NCI-H82 treated with DMSO at 0.1 percent for 48 hours (cell line): Measurements from ENCODE around the gene HIVEP1.

Experiments
- DNase-seq: peaks from one replicate; lab custom pipeline; 2025; ENCODE audit not compliant: unreplicated experiment; lab: John Stamatoyannopoulos, UW

HIVEP1 gene

GRCh38 chr6:12012038-12012557 lies at the start of gene HIVEP1:
TSS of gene HIVEP1 (plus strand) at chr6:12012312. CDS start at chr6:12015629, 3,317 bp downstream.
- DNase-seq: no peak

- no peak for DNase-seq
Measured at GRCh38 chr6:11963756-11964500, 48.2 kb upstream of the HIVEP1 start.

GRCh38 chr6:11964729-11965335 lies 47.3 kb upstream of the HIVEP1 start:
- no peak for DNase-seq

- DNase-seq: no peak
Measured at GRCh38 chr6:11965499-11965898, 46.6 kb upstream of the HIVEP1 start.

GRCh38 chr6:11968241-11968806 lies 43.8 kb upstream of the HIVEP1 start:
- DNase-seq: no peak

GRCh38 chr6:11969092-11969491 lies 43.0 kb upstream of the HIVEP1 start:
- no peak for DNase-seq

GRCh38 chr6:11970114-11970513 lies 42.0 kb upstream of the HIVEP1 start:
- no peak for DNase-seq

GRCh38 chr6:11971154-11971553 lies 41.0 kb upstream of the HIVEP1 start:
- DNase-seq: no peak

- no peak for DNase-seq
Measured at GRCh38 chr6:11972270-11972669, 39.8 kb upstream of the HIVEP1 start.

- no peak for DNase-seq
Measured at GRCh38 chr6:11972806-11973205, 39.3 kb upstream of the HIVEP1 start.

GRCh38 chr6:11973238-11973637 lies 38.9 kb upstream of the HIVEP1 start:
- no peak for DNase-seq

- no peak for DNase-seq
Measured at GRCh38 chr6:11974089-11974488, 38.0 kb upstream of the HIVEP1 start.

- DNase-seq: no peak
Measured at GRCh38 chr6:11975353-11975977, 36.6 kb upstream of the HIVEP1 start.

- DNase-seq: no peak
Measured at GRCh38 chr6:11976489-11976888, 35.6 kb upstream of the HIVEP1 start.

GRCh38 chr6:11977193-11977592 lies 34.9 kb upstream of the HIVEP1 start:
- no peak for DNase-seq

- DNase-seq: no peak
Measured at GRCh38 chr6:11977738-11978137, 34.4 kb upstream of the HIVEP1 start.

- no peak for DNase-seq
Measured at GRCh38 chr6:11978169-11978987, 33.7 kb upstream of the HIVEP1 start.

- no peak for DNase-seq
Measured at GRCh38 chr6:11979866-11980265, 32.2 kb upstream of the HIVEP1 start.

GRCh38 chr6:11983306-11983705 lies 28.8 kb upstream of the HIVEP1 start:
- no peak for DNase-seq

GRCh38 chr6:11987386-11987785 lies 24.7 kb upstream of the HIVEP1 start:
- DNase-seq: no peak

- DNase-seq: no peak
Measured at GRCh38 chr6:11989386-11989785, 22.7 kb upstream of the HIVEP1 start.
